Stimulated activated CD4-positive, alpha-beta T cell treated with anti-CD3 and anti-CD28 coated beads, TNF-alpha, amount 100 ng/mL, for 4 hours (primary cell): ENCODE measurements around the gene GDI1.
A peak's percentile ranks its signal among the peaks of the same experiment; 100 is the strongest.

Experiments
- DNase-seq, 3 experiments: peaks; one replicate each; pipeline ENCODE4 v3.0.0-alpha.2; 2020; ENCODE audit warnings: low read depth in 3 of 3

Gene GDI1

DNA sequence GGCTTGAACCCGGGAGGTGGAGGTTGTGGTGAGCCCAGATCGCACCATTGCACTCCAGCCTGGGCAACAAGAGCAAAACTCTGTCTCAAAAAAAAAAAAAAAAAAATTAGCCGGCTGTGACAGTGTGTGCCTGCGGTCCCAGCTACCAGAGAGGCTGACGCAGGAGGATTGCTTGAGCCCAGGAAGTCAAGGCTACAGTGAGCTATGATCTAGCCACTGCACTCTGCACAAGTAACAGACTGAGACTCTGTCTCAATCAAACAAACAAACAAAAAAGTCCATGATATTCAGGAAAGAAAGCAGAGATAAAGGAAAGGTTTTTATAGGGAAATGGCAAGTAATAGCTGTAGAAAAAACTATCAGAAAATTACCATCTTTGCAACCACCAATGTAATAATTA, 44.2 kb downstream of the GDI1 start:
- DNase-seq: no peak

DNA sequence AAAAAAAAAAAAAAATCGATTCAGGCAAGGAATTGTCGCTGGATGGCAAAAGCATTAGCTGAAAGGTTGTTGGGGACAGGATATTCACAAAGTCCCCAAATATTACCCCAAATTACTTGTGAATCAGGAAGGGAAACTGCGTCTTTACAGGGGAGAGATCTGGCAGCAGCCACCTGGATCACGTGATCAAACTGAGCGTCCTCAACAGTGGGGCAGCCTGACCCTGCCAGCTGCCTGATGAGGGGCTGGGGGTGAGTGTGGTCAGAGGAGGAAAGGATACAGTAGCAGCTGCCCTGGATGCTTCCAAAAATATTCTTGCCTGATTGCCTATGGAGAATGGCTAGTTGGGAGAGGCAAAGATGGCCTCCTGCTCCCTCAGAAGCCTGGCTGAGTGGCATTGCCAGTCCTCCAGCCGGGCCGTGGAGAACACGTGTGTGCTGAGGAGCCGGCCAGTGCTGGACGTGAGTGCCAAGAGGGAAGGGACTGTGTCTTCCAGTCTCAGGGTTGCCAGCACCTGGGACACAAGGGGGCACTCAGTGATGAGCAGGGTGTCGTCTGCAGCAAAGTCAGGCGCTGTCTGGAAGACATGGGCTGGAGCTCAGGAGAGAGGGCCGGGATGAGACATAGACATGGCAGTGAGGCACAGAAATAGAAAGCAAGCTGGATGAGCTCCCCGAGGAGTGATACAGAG, 45.1 kb downstream of the GDI1 start:
- DNase-seq: no peak

DNA sequence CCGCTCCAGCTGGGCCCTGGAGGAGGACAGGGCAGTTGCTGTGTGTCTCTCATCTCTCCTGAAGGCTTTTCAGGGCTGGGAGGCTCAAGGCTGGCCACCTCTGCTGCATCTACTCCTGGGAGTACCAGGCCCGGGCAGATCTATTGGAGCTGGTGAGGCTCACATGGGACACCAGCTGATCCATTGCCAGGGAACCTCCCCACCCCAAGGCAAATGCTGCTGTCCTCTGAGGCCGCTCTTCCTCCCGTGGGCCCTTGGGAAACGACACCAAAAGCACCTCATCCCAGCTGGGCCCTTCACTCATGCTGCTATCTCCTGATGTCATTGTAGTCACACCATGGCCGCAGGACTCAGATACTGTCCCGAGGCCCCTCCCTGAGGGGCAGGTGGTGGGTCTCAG, 45.8 kb downstream of the GDI1 start:
- no peak for DNase-seq

DNA sequence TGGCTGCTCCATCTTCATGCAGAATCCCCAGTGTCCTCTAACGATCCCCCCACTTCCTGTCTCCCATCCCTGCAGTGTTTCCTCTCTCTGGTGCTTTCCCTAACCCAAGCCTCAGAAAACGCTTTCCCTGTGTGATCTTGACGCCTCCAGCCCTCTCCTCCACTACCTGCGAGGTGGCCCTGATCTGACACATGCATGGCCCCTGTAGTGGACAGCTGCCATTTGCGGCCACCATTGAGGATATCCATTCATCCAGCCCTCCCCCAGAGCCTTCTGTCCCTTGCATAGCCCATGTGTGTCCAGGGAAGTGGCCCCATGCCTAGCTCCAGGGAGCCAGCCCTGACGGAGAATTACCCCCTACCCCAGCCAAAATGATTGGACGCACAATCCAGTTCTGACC, 46.4 kb downstream of the GDI1 start:
- no peak for DNase-seq

DNA sequence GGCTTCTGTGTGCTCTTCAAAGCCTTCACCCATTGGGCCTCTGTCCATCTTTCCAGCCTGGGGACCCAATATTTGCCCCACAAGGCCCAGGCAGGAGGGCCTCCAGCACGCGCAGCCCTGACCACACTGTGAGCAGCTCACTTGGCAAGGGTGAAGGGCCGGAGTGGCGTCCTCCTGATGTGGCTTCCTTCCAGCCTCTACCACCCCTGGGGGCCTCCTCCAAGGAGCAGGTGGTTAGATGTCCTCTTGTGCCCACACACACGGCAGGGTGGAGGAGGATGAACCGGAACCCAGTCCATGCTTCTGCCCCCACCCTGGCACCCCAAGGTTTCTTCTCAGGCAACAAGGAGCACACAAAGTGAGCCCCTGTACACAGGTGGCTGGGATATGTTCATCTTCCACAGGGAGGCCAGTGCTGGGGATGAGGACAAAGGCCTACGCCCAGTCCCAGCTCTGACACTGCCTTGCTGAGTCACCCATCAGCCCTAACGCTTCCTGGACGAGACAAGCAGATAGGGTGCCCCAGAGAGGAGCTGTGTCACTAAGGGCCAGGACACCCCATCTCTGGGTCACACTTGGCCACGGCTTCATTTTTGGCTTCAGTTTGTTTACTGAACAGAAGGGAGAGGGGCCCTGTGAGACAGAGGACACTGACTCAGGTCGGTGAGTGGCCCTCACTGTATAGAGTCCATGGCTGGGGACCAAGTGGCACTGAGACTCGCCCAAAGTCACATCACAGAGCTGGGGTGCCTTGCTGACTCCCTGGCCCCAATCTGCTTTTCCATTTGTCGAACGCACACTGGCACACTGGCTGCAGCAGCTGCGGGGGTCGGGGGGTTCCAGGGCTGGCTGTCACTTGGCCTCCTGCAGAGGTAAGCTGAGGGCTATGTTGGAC, 47.5 kb downstream of the GDI1 start:
- DNase-seq: no peak

DNA sequence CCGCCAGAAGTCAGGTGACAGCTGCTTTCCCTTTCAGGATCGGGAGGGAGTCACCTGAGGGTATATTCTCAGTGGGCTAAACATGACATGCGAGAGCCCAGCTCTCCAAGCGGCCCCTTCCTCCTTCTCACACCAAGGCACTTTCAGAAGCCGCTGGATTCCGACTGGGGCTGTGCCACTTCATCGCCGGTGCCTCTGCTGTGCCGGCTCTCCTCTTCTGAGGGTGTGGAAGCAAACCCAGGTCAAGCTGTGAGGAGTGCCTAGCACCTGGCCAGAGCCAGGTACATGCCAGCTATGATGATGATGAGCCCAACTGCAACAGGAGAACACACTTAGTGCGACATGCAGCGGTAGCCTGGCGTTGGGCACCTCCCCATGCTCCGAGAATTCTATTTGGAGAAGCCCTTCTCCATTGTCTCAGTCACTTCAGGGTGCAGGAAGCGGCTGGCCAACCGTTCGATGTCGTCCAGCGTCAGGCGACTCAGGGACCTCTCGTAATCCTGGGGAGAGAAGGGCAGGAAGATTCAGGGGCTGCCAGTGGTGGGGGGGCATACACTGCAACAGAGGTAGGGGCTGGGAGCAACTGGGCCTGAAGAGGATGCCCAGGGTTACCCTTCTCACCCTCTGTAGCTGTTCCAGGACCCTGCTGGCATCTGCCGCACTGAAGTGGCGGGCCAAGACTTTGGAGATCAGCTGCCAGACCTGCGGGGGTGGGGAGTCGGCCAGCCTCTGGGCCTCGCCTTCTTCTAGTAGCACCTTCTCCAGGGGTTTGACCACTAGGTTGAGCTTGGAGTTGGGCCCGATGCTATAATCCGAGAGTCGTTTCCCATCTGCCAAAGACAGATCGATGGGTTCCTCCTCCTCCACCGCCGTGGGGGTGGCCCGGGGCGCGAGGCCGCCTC, 48.4 kb downstream of the GDI1 start:
- no peak for DNase-seq

DNA sequence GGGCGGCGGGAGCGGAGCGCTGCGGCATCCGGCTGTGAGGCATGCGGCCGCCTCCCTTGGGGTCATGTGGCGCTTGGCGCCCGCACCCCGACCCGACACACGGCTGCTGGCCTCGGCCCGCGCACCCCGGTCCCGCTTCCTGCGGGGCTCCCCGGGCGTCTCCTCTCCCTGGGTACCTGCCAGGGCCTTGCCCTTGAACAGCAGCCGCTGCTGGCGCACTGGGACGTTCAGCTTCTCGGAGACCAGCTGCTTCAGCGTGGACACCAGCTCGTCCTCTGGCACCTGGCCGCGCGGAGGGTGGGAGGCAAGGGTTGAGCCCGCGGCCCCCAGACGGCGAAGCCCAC, 49.1 kb downstream of the GDI1 start:
- no peak for DNase-seq

DNA sequence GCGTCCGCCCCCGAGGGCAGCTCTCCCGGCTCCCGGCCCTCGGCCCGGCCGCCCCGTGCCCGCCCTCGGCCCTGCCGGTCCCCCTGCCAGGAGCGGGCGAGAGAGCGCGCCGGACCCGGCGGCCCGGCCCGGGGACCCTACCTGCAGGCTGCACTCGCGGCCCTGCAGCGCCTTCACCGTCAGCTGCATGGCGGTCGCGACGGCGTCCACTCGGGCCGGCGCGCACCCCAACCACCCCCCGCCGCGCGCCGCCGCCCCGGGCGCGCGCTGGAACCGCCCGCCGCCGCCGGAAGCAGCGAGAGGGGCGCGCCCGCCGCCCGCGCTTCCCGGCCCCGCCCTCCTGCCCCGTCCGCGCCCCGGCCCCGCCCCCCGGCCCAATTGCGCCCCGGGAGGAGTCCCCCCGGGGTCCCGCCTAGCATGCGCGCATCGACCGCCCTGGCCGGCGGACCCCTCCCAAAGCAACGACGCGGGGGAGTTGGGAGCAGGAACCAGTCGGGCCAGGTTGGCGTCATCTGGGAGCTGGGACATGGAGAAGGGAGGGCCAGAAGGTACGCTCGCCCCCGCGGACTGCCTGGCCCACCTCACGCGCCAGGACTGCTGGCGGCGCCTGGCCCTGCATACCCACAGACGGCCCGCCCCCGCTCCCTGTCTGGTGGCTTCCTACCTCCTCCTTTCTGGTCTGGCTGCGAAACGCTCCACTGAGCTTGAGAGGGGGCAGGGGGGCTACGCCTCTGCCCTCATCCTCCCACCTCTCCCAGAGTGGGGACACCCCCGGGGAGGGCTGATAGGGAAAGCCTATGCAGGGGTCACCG, 49.6 kb downstream of the GDI1 start, which contains the start of gene UBL4A:
Gene UBL4A (minus strand): TSS at position 220 of the 812 bp plus-strand sequence. CDS start 31 bp downstream, at position 189.
- peak in 2 of 3 experiments; percentile 31 to 44 for DNase-seq

DNA sequence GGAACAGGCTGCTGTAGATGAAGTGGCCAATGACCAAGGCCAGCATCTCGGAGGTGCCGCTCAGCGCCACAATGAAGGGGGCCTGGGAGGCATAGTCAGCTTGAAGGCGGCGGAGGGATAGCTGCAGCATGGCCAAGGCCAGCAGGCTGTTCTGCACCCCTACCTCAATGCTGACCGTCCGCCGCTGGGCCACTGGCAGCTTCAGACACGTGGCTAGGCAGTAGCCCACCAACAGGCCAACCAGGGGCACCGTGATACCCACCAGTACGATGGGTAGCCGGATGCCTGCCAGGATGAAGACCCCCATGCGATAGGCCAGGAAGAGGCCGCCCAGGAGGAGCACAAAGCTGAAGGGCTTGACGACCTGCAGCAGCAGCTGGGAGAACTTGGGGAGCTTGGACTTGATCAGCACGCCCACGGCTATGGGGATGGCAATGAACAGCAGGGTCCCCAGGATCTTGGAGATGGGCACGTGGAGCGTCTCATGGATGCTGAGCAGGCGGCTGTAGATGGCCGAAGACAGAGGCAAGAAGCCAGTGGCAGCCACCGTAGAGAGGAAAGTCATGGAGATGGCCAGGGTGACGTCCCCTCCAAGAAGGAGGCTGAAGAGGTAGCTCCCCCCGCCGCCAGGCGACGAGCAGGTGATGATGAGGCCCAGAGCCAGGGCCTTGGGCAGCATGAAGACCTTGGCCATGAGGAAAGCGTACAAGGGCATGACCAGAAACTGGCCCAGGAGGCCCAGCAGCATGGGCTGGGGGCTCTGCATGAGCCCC, 50.8 kb downstream of the GDI1 start:
- no peak for DNase-seq

DNA sequence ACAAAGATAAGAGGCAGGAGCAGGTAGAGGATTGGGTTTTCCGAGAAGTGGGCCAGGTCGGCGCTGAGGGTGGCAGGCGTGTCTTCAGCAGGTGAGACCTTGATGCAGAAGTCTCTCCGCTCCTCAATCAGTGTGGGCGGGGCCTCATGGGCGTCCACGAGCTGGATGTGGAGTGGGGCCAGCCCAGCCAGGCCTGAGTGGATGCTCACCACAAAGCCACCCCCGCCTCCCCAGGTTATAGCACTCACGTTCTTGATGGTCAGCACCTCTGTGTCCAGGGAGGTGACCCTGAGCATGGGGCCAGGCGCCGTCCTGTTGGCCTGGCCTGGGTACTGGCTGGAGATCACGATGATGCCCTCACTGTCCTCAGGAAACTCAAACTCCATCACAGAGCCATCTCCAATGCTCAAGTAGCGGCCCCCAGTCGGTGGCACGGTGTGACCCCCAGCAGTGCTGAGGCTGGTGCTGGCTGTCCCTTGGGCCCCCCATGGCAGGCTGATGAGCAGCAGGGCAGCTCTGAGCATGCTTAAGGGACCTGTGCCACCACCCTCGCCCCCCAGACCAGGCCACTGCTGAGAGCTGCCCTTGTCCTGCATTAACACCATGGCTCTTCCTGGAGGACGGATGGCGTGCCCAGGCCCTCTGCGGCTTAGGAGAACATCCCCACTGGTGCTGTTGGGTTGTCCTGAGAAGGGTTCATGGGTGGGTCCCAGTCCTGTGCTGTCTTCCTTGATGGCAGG, 51.6 kb downstream of the GDI1 start:
- no peak for DNase-seq

DNA sequence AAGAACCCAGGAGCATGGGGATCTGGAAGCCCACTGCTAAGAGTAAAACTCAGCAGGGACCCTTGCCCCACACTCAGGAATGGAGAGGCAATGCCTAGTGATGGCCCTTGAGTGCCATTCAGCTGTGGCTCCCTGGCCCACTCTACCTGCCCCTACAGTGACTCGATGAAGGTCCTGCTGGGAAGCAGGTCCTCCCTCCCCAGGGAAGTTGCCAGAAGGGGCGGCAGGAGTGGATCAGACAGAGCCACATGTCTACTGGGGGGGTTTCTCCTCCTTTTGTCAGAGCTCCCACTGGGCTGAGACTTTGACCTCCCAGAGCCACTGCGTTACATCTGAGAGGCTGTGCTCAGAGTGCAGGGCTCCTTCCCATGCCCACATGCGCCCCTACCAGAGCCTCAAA, 52.2 kb downstream of the GDI1 start:
- no peak for DNase-seq

DNA sequence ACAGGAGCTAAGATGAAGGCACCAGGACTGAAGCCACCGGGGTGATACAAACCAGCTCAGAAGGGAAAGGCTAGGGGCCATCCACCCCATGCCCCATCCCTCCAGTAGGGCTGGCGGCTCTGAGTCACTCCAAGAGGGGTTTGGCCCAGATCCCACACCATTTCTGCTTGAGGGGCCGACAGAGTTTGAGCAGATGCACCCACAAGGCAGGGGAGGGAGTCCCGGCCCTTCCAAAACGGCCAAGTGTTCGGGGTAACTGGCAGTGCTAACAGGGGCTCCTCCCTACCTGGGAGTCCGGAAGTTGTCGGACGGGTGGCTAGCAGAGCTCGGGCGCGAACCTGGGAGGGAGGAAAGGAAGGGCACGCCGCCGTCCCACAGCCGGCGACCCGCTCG, 53.1 kb downstream of the GDI1 start:
- no peak for DNase-seq

DNA sequence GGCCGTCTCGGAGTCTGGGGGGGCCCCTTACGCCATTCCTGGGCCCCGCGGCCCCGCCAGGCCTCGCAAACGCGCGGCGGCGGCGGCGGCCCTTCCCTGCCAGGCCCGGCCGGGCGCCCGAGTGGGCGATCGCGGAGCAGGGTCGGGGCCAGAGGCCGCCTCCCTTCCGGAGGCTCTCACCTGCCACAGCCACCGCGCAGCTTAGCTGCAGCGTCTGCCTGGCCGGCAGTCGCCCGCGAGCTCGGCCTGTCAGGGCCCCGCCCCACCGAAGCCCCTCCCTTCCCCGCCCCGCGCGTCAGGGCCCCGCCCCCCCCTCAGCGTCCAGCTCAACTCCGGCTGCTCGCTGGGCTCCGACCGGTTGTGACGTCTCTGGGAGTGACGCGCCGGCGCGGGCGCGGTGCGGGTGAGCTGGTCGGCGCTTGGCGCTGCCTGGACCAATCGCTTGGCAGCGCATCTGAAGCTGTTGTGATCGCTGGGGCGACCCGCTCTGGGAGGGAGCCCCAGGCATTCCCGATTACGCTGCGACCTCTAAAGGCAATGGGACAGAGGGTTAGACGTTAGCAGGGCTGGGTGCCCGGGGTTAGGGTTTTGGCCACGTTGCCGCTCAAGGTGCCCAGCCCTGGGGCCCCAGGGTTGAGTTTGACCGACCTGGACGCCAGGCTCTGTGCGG, 53.6 kb downstream of the GDI1 start, which contains the start of gene SLC10A3:
Gene SLC10A3 (minus strand): TSS at position 216 of the 670 bp plus-strand sequence. CDS start 1,689 bp downstream, outside the sequence.
- peak; percentile 74 to 77 (median 75) for DNase-seq
